Thymus (tissue), 14 donors: ENCODE measurements around the gene ABHD8. TPM values are rescaled to one million over a fixed set of nuclear protein-coding genes. Genes with fewer than 3 reads are reported as not detected.

ENCODE experiments used
- DNase-seq, 9 donors: peaks; one replicate each; pipeline ENCODE4 v3.0.0-alpha.2; 2013; ENCODE audit warnings: low spot score in 9 of 9, low read depth in 6 of 9, missing footprints in 1 of 9
- H3K27ac ChIP-seq, 2 donors: one replicate each; pipeline ENCODE4 v1.5.1; 2013; ENCODE audit warnings: control low read depth in 1 of 2, low read depth in 1 of 2, low read length in 1 of 2, mild to moderate bottlenecking in 1 of 2, moderate library complexity in 1 of 2
- H3K27me3 ChIP-seq, 2 donors: one replicate each; pipeline ENCODE4 v1.5.1; 2013; ENCODE audit warnings: low read length in 1 of 2; ENCODE audit not compliant: control insufficient read depth in 2 of 2, insufficient read depth in 1 of 2
- H3K36me3 ChIP-seq, 2 donors: one replicate each; pipeline ENCODE4 v1.5.1; 2013; ENCODE audit warnings: low read length in 1 of 2, mild to moderate bottlenecking in 1 of 2, moderate library complexity in 1 of 2; ENCODE audit not compliant: control insufficient read depth in 2 of 2, insufficient read depth in 2 of 2
- H3K4me1 ChIP-seq, 2 donors: one replicate each; pipeline ENCODE4 v1.5.1; 2013; ENCODE audit warnings: low read length in 2 of 2; ENCODE audit not compliant: control insufficient read depth in 2 of 2, insufficient read depth in 2 of 2
- H3K4me3 ChIP-seq, 2 donors: one replicate each; pipeline ENCODE4 v1.5.1; 2013; ENCODE audit warnings: low read length in 2 of 2, control low read depth in 1 of 2, mild to moderate bottlenecking in 1 of 2
- H3K9me3 ChIP-seq, 2 donors: one replicate each; pipeline ENCODE4 v1.5.1; 2013; ENCODE audit warnings: low read length in 1 of 2, mild to moderate bottlenecking in 1 of 2; ENCODE audit not compliant: control insufficient read depth in 2 of 2, insufficient read depth in 1 of 2
- WGBS: extraction: QIAGEN DNeasy Blood & Tissue Kit; methylation state at CpG from one replicate; pipeline ENCODE4 v1.1.7; 2013; 5-methylcytosine and 5-hydroxymethylcytosine counted together
- long read RNA-seq, 10 donors: transcript quantifications; one replicate each; lab custom pipeline, GENCODE V29; 2026
- polyA plus RNA-seq: library from polyadenylated mRNA; stranded (reverse); fragments of 200-250 nt; gene quantifications from one replicate; pipeline ENCODE4 v1.2.3, GENCODE V29; 2013
- total RNA-seq: library from RNA; stranded (reverse); fragments of 120-200 nt; gene quantifications from one replicate; pipeline ENCODE4 v1.2.4, GENCODE V29; 2013
- donor health status: healthy.

Gene ABHD8
- total RNA-seq (9.7 TPM), polyA plus RNA-seq (10.3 TPM)
- long read RNA-seq, donor 1 = 0 reads
- long read RNA-seq, donor 2, transcript ABHD8-201 (5 exons, 2,090 nt) = major isoform, 14 of 418 reads
- long read RNA-seq, donor 2, partial matches to known transcripts = 385 of 418 reads
- long read RNA-seq, donor 2, other reads (novel, unspliced or antisense) = 19 of 418 reads
- long read RNA-seq, donor 3, partial matches to known transcripts = 146 of 150 reads
- long read RNA-seq, donor 3, other reads (novel, unspliced or antisense) = 0 of 150 reads
- long read RNA-seq, donor 4, partial matches to known transcripts = 152 of 165 reads
- long read RNA-seq, donor 4, other reads (novel, unspliced or antisense) = 10 of 165 reads
- long read RNA-seq, donor 5, transcript ABHD8-201 (5 exons, 2,090 nt) = major isoform, 10 of 305 reads
- long read RNA-seq, donor 5, partial matches to known transcripts = 283 of 305 reads
- long read RNA-seq, donor 5, other reads (novel, unspliced or antisense) = 12 of 305 reads
- long read RNA-seq, donor 6, transcript ABHD8-201 (5 exons, 2,090 nt) = major isoform, 8 of 183 reads
- long read RNA-seq, donor 6, partial matches to known transcripts = 175 of 183 reads
- long read RNA-seq, donor 6, other reads (novel, unspliced or antisense) = 0 of 183 reads
- long read RNA-seq, donor 7, transcript ABHD8-201 (5 exons, 2,090 nt) = major isoform, 5 of 258 reads
- long read RNA-seq, donor 7, partial matches to known transcripts = 245 of 258 reads
- long read RNA-seq, donor 7, other reads (novel, unspliced or antisense) = 8 of 258 reads
- long read RNA-seq, donor 8, partial matches to known transcripts = 41 of 43 reads
- long read RNA-seq, donor 8, other reads (novel, unspliced or antisense) = 0 of 43 reads
- long read RNA-seq, donor 9, partial matches to known transcripts = 85 of 88 reads
- long read RNA-seq, donor 9, other reads (novel, unspliced or antisense) = 0 of 88 reads
- long read RNA-seq, donor 10, transcript ABHD8-201 (5 exons, 2,090 nt) = major isoform, 8 of 8 reads
- long read RNA-seq, donor 10, partial matches to known transcripts = 0 of 8 reads
- long read RNA-seq, donor 10, other reads (novel, unspliced or antisense) = 0 of 8 reads

- Histone ChIP-seq H3K27ac (peak within 1 kb of the TSS; percentile 63 to 73), H3K9me3 (peaks cover 0 to 7% of the 10 kb centered on the region in 2 donors), H3K4me3 (peak within 1 kb of the TSS; percentile 77 to 97), H3K36me3 (peaks cover 5 to 16% of the 10 kb centered on the region in 2 donors), H3K4me1 (peaks cover 20 to 44% of the 10 kb centered on the region in 2 donors), H3K27me3 (no peaks in the 10 kb centered on the region)
- DNase-seq = peak; percentile 83 to 97 (median 94)
- WGBS = 2% methylated on average over 52 of the region's 52 CpGs
These were observed at the start of gene ABHD8 for GRCh38 chr19:17303167-17303939. TSS of gene ABHD8 (minus strand) at chr19:17303425. CDS start at chr19:17301616, 1,809 bp downstream.

GRCh38 chr19:17352608-17353280 lies 49.5 kb upstream of the ABHD8 start:
- H3K27me3 ChIP-seq = peaks cover 3 to 12% of the 10 kb centered on the region in 2 donors
- no peak for DNase-seq
- peaks cover 0 to 11% of the 10 kb centered on the region in 2 donors for H3K4me1 ChIP-seq
- no peak overlapping the region for H3K27ac ChIP-seq
- WGBS = 83% methylated on average over 14 of the region's 14 CpGs
- no peak overlapping the region for H3K4me3 ChIP-seq
- peaks cover 0 to 6% of the 10 kb centered on the region in 2 donors for H3K9me3 ChIP-seq
- no peaks in the 10 kb centered on the region for H3K36me3 ChIP-seq

GRCh38 chr19:17351815-17352435 lies 48.7 kb upstream of the ABHD8 start:
- Histone ChIP-seq H3K27me3 (peaks cover 3 to 14% of the 10 kb centered on the region in 2 donors), H3K27ac (no peak overlapping the region), H3K36me3 (no peaks in the 10 kb centered on the region), H3K4me3 (no peak overlapping the region), H3K9me3 (peaks cover 0 to 6% of the 10 kb centered on the region in 2 donors), H3K4me1 (peaks cover 0 to 15% of the 10 kb centered on the region in 2 donors)
- WGBS = 97% methylated on average over 45 of the region's 45 CpGs
- no peak for DNase-seq

- no peak for DNase-seq
- Histone ChIP-seq H3K9me3 (peaks cover 0 to 6% of the 10 kb centered on the region in 2 donors), H3K36me3 (peaks cover 0 to 4% of the 10 kb centered on the region in 2 donors), H3K27me3 (peaks cover 3 to 14% of the 10 kb centered on the region in 2 donors), H3K27ac (no peak overlapping the region), H3K4me3 (no peak overlapping the region), H3K4me1 (peaks cover 0 to 18% of the 10 kb centered on the region in 2 donors)
- 17% methylated on average over 12 of the region's 12 CpGs for WGBS
These were observed 45.5 kb upstream of the ABHD8 start for GRCh38 chr19:17348700-17349099.

- Histone ChIP-seq H3K36me3 (peaks cover 0 to 4% of the 10 kb centered on the region in 2 donors), H3K27me3 (peaks cover 3 to 14% of the 10 kb centered on the region in 2 donors), H3K4me3 (no peak overlapping the region), H3K9me3 (peaks cover 0 to 6% of the 10 kb centered on the region in 2 donors), H3K27ac (peak overlapping the region in 1 of 2 donors; percentile 18), H3K4me1 (peaks cover 0 to 18% of the 10 kb centered on the region in 2 donors)
- WGBS = 82% methylated on average over 2 of the region's 2 CpGs
- DNase-seq = no peak
These were observed 44.7 kb upstream of the ABHD8 start for GRCh38 chr19:17347877-17348276.

- Histone ChIP-seq H3K4me3 (no peak overlapping the region), H3K9me3 (peaks cover 0 to 6% of the 10 kb centered on the region in 2 donors), H3K27ac (no peak overlapping the region), H3K4me1 (peaks cover 0 to 18% of the 10 kb centered on the region in 2 donors), H3K27me3 (peaks cover 3 to 14% of the 10 kb centered on the region in 2 donors), H3K36me3 (peaks cover 0 to 6% of the 10 kb centered on the region in 2 donors)
- WGBS = 38% methylated on average over 6 of the region's 6 CpGs
- no peak for DNase-seq
These were observed 44.1 kb upstream of the ABHD8 start for GRCh38 chr19:17347361-17347760.

GRCh38 chr19:17346109-17346671 lies 43.0 kb upstream of the ABHD8 start:
- peaks cover 3 to 14% of the 10 kb centered on the region in 2 donors for H3K27me3 ChIP-seq
- peak in 6 of 9 donors; percentile 45 to 81 (median 69) for DNase-seq
- peaks cover 0 to 12% of the 10 kb centered on the region in 2 donors for H3K4me1 ChIP-seq

More at GRCh38 chr19:17346109-17346671, 43.0 kb upstream of the ABHD8 start:
- Histone ChIP-seq H3K27ac (no peak overlapping the region), H3K9me3 (peaks cover 0 to 3% of the 10 kb centered on the region in 2 donors), H3K36me3 (peaks cover 2 to 14% of the 10 kb centered on the region in 2 donors), H3K4me3 (no peak overlapping the region)
- WGBS = 19% methylated on average over 24 of the region's 24 CpGs
